ENCODE measurements around the gene PHF5A.

- TF ChIP-seq CTCF (IDR thresholded peaks at IDR 0.05; ENCODE audit: control extremely low read depth in 1 of 3, insufficient read depth in 1 of 3, low read depth in 1 of 3, low read length in 3 of 3): 0 out of 4 replicates have a peak, but pooled peaks of 1 of the 3 experiments have one; percentile 12
- no peak for TF ChIP-seq YY1 (IDR thresholded peaks at IDR 0.05; ENCODE audit: low read depth, low read length)
- TF ChIP-seq PHF8 (conservative IDR thresholded peaks at IDR 0.05; ENCODE audit: low read depth, low read length): peak; percentile 63
- no peak for TF ChIP-seq TCF12 (IDR thresholded peaks at IDR 0.05; ENCODE audit: low read depth, low read length)
- TF ChIP-seq RAD21 (IDR thresholded peaks at IDR 0.05 in 1 of 2, conservative IDR thresholded peaks at IDR 0.05 in 1 of 2; ENCODE audit: low read depth in 2 of 2, low read length in 2 of 2): no peak
- no peak for TF ChIP-seq SP2 (IDR thresholded peaks at IDR 0.05; ENCODE audit: low read length)
- TF ChIP-seq RFX5 (IDR thresholded peaks at IDR 0.05; ENCODE audit: borderline replicate concordance, low read depth, low read length): no peak
- TF ChIP-seq POLR2A (IDR thresholded peaks at IDR 0.05; ENCODE audit: control extremely low read depth in 1 of 2, low read depth in 2 of 2, low read length in 2 of 2): peak in 1 of 2 experiments; percentile 35; a peak in 1 of 3 replicates
Observed at GRCh38 chr22:41469218-41469851, 843 bp upstream of the PHF5A start.

Data from H1 (cell line).